Measurements from ENCODE around the gene ZFYVE28.

The ZFYVE28 gene

GRCh38 chr4:2412885-2413716, 5.3 kb downstream of the ZFYVE28 start:
- intact Hi-C loops (cut with DNase I; ENCODE audit: low total_unique reads), result loop anchor here (10.0 kb wide), 1 partner anchor 122 kb away; the partner anchor contains the start of gene FAM193A
- H3K4me3 ChIP-seq, result peak overlapping the region; percentile 15 to 24
- no peaks in the 10 kb centered on the region for H3K9me3 ChIP-seq
- peak; percentile 34 to 45 for TF ChIP-seq CTCF (IDR thresholded peaks at IDR 0.05)
- H3K27me3 ChIP-seq, result peaks cover 0 to 14% of the 10 kb centered on the region in 2 donors
- peaks cover 0 to 38% (median 35%) of the 10 kb centered on the region in 4 donors for H3K4me1 ChIP-seq
- DNase-seq, result peak; percentile 75 to 90
- no peaks in the 10 kb centered on the region for H3K36me3 ChIP-seq
- peak overlapping the region in 1 of 2 donors; percentile 20 for H3K27ac ChIP-seq

- no peak for TF ChIP-seq CTCF (IDR thresholded peaks at IDR 0.05)
- Histone ChIP-seq H3K9me3 (no peaks in the 10 kb centered on the region), H3K4me1 (peaks cover 0 to 32% (median 30%) of the 10 kb centered on the region in 4 donors), H3K27ac (peak overlapping the region in 1 of 2 donors; percentile 20), H3K4me3 (peak overlapping the region in 1 of 2 donors; percentile 24), H3K27me3 (peaks cover 0 to 14% of the 10 kb centered on the region in 2 donors), H3K36me3 (no peaks in the 10 kb centered on the region)
- intact Hi-C loops (cut with DNase I; ENCODE audit: low total_unique reads), result loop anchor here (10.0 kb wide), 1 partner anchor 122 kb away; the partner anchor contains the start of gene FAM193A
- DNase-seq, result no peak
Observed at GRCh38 chr4:2412534-2412884, 5.9 kb downstream of the ZFYVE28 start.

GRCh38 chr4:2411786-2412510, 6.5 kb downstream of the ZFYVE28 start:
- Histone ChIP-seq H3K27ac (no peak overlapping the region), H3K9me3 (no peaks in the 10 kb centered on the region), H3K4me3 (no peak overlapping the region), H3K27me3 (peaks cover 0 to 13% of the 10 kb centered on the region in 2 donors), H3K4me1 (peaks cover 0 to 26% (median 25%) of the 10 kb centered on the region in 4 donors), H3K36me3 (no peaks in the 10 kb centered on the region)
- DNase-seq, result no peak
- TF ChIP-seq CTCF (IDR thresholded peaks at IDR 0.05), result no peak
- intact Hi-C loops (cut with DNase I; ENCODE audit: low total_unique reads), result loop anchor here (10.0 kb wide), 1 partner anchor 123 kb away; the partner anchor contains the start of gene FAM193A

- no peak for DNase-seq
- Histone ChIP-seq H3K27ac (no peak overlapping the region), H3K36me3 (no peaks in the 10 kb centered on the region), H3K9me3 (no peaks in the 10 kb centered on the region), H3K4me3 (no peak overlapping the region), H3K27me3 (peaks cover 0 to 3% of the 10 kb centered on the region in 2 donors), H3K4me1 (peaks cover 0 to 20% (median 19%) of the 10 kb centered on the region in 4 donors)
- no peak for TF ChIP-seq CTCF (IDR thresholded peaks at IDR 0.05)
- intact Hi-C loops (cut with DNase I; ENCODE audit: low total_unique reads), result no loop called here
Observed at GRCh38 chr4:2409381-2409783, 9.1 kb downstream of the ZFYVE28 start.

GRCh38 chr4:2408976-2409375, 9.5 kb downstream of the ZFYVE28 start:
- H3K4me3 ChIP-seq, result no peak overlapping the region
- no peaks in the 10 kb centered on the region for H3K9me3 ChIP-seq
- no peak for DNase-seq
- H3K36me3 ChIP-seq, result no peaks in the 10 kb centered on the region
- intact Hi-C loops (cut with DNase I; ENCODE audit: low total_unique reads), result no loop called here
- H3K27me3 ChIP-seq, result peaks cover 0 to 3% of the 10 kb centered on the region in 2 donors
- H3K4me1 ChIP-seq, result peaks cover 0 to 17% (median 16%) of the 10 kb centered on the region in 4 donors
- H3K27ac ChIP-seq, result no peak overlapping the region
- TF ChIP-seq CTCF (IDR thresholded peaks at IDR 0.05), result no peak

Data from tibial artery (tissue), 4 donors.